ENCODE results near the gene BRD7.

DNA sequence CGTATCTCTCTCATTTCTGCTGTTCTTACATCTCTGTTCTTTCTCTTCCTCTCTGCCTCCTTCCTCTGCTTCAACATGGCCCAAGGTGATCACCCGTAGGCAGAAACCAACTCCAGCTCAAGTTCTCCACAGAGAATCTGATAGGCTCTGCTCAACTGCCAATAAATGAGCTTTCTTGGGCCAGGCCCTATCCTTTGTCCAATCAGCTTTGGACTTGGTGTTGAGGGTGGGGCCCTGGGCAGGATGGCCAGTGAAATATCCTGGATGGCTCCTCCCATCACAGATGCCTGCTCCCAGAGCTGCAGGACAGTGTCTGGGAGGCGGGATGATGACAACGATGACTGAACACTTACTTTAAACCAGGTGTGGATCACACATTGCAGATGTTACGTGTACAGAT is 17.4 kb upstream of the BRD7 start:
- TF ChIP-seq CTCF (IDR thresholded peaks at IDR 0.05) (no peak), POLR2A (IDR thresholded peaks at IDR 0.05) (no peak)
